GM21526 (cell line): ENCODE results near the gene POTEG.
"Not testable (repeated sequence)": the region's sequence is repeated elsewhere in the genome, so short reads cannot be mapped to it uniquely, and the experiment has no call there.

ENCODE experiments used
- ATAC-seq: cut with Tn5 transposase; IDR thresholded peaks from one replicate; pipeline ENCODE4 v1.9.1; 2021; ENCODE audit warnings: moderate library complexity; ENCODE audit not compliant: unreplicated experiment, low FRiP score

The POTEG gene

GRCh38 chr14:19374451-19374903 is 59.7 kb downstream of the POTEG start:
- not testable (repeated sequence) for ATAC-seq

GRCh38 chr14:19372813-19373500 is 61.2 kb downstream of the POTEG start:
- ATAC-seq: not testable (repeated sequence)

GRCh38 chr14:19371767-19372166 is 62.4 kb downstream of the POTEG start:
- ATAC-seq: not testable (repeated sequence)

- ATAC-seq: not testable (repeated sequence)
Measured at GRCh38 chr14:19362803-19363202, 71.3 kb downstream of the POTEG start.

DNA sequence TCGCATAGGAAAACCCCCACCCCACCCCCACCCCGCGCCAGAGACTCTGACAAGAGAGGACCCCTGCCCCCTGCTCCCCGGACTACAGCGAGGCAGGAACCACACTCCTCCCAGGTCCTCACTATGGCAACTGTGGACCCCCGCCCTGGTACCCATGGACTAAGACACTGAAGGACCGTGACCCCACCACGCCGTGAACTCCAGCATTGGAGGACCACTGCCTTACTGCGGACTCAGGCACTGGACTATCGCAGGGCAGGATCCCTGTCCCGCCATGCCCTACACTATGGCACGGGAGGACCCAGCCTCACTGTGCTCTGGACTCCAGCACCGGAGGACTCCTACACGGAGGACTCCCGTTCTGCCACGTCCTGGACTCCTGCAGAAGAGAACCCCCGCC is 71.8 kb downstream of the POTEG start:
- not testable (repeated sequence) for ATAC-seq

DNA sequence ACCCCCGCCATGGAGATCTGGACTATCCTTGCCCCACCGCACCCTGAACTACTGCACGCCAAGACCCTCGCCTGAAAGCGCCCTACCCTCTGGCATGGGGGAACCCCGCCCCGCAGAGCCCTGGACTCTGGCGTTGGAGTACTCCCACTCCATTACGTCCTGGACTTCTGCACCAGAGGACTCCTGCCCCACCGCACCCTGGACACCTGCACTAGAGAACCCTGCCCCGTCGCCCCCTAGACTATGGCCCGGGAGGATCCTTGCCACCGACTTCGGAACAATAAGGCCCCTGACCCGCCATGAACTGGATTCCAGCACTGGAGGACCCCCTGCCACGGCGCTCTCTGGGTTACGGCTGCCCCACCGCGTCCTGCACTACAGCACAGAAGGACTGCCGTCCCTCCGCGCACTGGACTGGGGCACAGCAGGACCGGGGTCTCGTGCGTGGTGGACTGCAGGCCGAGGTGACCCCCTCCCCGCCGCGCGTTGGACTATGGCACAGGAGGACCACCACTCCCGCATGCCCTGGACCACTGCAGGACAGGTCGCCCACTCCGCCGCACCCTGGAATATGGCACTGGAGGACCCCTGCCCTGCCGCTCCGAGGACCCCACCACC is 72.4 kb downstream of the POTEG start:
- not testable (repeated sequence) for ATAC-seq

- ATAC-seq: not testable (repeated sequence)
Measured at GRCh38 chr14:19360937-19361635, 73.1 kb downstream of the POTEG start.
